Right lobe of liver (tissue), 6 donors: ENCODE results near the gene DCAKD. TPM values are rescaled to one million over a fixed set of nuclear protein-coding genes. Genes with fewer than 3 reads are reported as not detected.

ENCODE experiments used
- ATAC-seq, 4 donors: fragments of 200-7000 bp; cut with Tn5 transposase; one replicate each; pipeline ENCODE4 v1.9.1; 2020; ENCODE audit warnings: mild to moderate bottlenecking in 4 of 4, moderate library complexity in 4 of 4
- DNase-seq, 3 donors: peaks; one replicate each; pipeline ENCODE4 v3.0.0-alpha.2; 2020
- H3K27ac ChIP-seq, 3 donors: fragments of 200-600 bp; one replicate each; pipeline ENCODE4 v1.8.0; 2022
- H3K27me3 ChIP-seq, 2 donors: fragments of 200-600 bp; one replicate each; pipeline ENCODE4 v1.8.0; 2022
- H3K36me3 ChIP-seq, 4 donors: fragments of 200-600 bp; sonication (generic) in 1 of 4; one replicate each; pipeline versions ENCODE4 v1.5.1 to v1.8.0; 2017 to 2022; ENCODE audit warnings: control low read depth in 1 of 4
- H3K4me1 ChIP-seq, 4 donors: fragments of 200-600 bp; sonication (generic) in 1 of 4; one replicate each; pipeline versions ENCODE4 v1.5.1 to v1.8.0; 2017 to 2022; ENCODE audit warnings: control low read depth in 1 of 4
- H3K4me3 ChIP-seq, 3 donors: fragments of 200-600 bp; one replicate each; pipeline ENCODE4 v1.8.0; 2022
- H3K9me3 ChIP-seq, 4 donors: fragments of 200-600 bp; sonication (generic) in 1 of 4; one replicate each; pipeline versions ENCODE4 v1.5.1 to v1.8.0; 2017 to 2022; ENCODE audit warnings: control low read depth in 1 of 4
- POLR2A ChIP-seq: fragments of 450-650 bp; IDR thresholded peaks from one replicate; pipeline ENCODE4 v1.6.1; 2017; ENCODE audit warnings: antibody characterized with exemption, mild to moderate bottlenecking
- WGBS: methylation state at CpG from one replicate; pipeline ENCODE4 v1.1.6; 2018; ENCODE audit warnings: low coverage, low lambda C conversion rate; ENCODE audit not compliant: insufficient coverage; ENCODE audit errors: missing lambda C conversion rate; 5-methylcytosine and 5-hydroxymethylcytosine counted together
- intact Hi-C, 2 donors: fragments of 100-400 bp; cut with DNase I; formaldehyde crosslinking; loops; one replicate each; pipeline versions ENCODE4 v1.11.2 to v1.14.1; 2022
- total RNA-seq, 6 experiments: library from RNA; depleted of rRNA in 2 of 6; stranded (reverse); fragments of >200 nt in 2 of 6; fragmentation: NEBNext Ultra II Directional in 3 of 6; extraction: Animal tissue kit (Norgen Biotek cat#: 25700) in 3 of 6; gene quantifications; one replicate each; pipeline versions ENCODE4 v1.1.0 to v1.2.4, GENCODE V29; 2016 to 2023
- TF ChIP-seq, protein P1 (sequence below), 4 donors: fragments of 200-600 bp in 3 of 4; fragments of 450-650 bp in 1 of 4; IDR thresholded peaks; one replicate each; pipeline versions ENCODE4 v1.5.1 to v1.8.0; 2016 to 2022; ENCODE audit warnings: antibody characterized with exemption in 4 of 4, mild to moderate bottlenecking in 2 of 4
- donor health status: DM: no; HTN: yes; CAD: no.
- donor health status: DM: no; HTN: no; CAD: no.
- donor health status: DM: no; HTN: no; CAD: no.
- donor health status: DM: no; HTN: yes; CAD: no.
- donor health status: DM: no; HTN: yes; CAD: no.

The DCAKD gene
- total RNA-seq, 6 experiments from 2014 or later: 13.2 to 20.6 (median 16.6) TPM

DNA sequence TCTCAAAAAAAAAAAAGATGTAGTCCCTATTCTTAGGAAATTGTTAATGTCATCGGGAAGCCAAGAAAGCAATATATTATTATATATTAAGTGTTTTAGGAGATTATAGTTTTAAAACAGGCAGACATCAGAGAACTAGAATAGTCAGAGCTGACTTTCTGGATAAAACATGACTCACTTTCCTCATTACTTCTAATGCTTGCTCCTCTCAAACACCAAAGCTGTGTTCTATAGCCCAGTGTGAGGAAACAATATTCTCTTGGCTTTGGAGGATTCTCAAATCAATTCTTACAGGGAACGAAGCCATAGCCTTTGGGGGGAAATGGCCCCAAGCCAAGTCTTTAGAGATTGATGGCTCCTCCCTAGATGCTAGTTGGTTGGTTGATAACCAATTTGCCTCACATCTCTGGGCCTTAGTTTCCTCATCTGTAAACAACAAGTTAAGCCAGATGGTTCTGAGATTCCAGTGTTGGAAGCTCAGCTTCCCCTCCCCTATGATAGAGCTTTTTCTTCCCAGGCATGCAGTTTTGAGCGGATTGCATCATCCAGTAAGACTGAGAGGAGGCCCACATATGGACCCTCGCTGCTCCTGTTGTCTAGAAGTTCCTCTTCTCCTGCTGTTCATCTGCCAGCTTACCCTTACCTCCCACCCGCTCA lies 22.1 kb upstream of the DCAKD start:
- DNase-seq: no peak
- H3K27me3 ChIP-seq: no peaks in the 10 kb centered on the region
- intact Hi-C loops: no loop called here
- TF ChIP-seq POLR2A: no peak
- TF ChIP-seq, protein P1, sequence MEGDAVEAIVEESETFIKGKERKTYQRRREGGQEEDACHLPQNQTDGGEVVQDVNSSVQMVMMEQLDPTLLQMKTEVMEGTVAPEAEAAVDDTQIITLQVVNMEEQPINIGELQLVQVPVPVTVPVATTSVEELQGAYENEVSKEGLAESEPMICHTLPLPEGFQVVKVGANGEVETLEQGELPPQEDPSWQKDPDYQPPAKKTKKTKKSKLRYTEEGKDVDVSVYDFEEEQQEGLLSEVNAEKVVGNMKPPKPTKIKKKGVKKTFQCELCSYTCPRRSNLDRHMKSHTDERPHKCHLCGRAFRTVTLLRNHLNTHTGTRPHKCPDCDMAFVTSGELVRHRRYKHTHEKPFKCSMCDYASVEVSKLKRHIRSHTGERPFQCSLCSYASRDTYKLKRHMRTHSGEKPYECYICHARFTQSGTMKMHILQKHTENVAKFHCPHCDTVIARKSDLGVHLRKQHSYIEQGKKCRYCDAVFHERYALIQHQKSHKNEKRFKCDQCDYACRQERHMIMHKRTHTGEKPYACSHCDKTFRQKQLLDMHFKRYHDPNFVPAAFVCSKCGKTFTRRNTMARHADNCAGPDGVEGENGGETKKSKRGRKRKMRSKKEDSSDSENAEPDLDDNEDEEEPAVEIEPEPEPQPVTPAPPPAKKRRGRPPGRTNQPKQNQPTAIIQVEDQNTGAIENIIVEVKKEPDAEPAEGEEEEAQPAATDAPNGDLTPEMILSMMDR (IDR thresholded peaks at IDR 0.05): no peak
- H3K4me3 ChIP-seq: no peak overlapping the region
- no peak overlapping the region for H3K27ac ChIP-seq
- WGBS: 58% methylated on average over 5 of the region's 5 CpGs
- H3K36me3 ChIP-seq: peaks cover 0 to 9% (median 0%) of the 10 kb centered on the region in 4 donors
- ATAC-seq: peak in 2 of 4 donors; percentile 19 to 20
- H3K4me1 ChIP-seq: peaks cover 0 to 33% (median 8%) of the 10 kb centered on the region in 4 donors
- no peaks in the 10 kb centered on the region for H3K9me3 ChIP-seq

DNA sequence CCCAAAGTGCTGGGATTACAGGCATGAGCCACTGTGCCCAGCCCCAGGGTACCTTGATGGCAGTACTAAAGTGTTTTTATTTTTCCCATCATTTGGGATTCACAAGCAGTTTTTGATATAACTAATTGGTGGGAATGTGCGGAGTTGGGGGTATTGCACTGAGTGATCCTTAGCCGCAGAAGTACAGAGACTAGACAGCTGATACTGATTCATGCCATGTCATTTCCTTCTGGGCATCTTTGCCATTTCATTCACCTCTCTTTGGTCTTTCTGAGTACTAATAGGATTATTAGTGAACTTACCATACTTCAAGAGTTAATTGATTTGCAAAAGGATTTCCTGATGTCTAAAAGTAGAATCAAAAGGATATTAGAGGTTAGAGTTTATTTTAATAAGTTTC lies 19.4 kb upstream of the DCAKD start:
- intact Hi-C loops: no loop called here
- Histone ChIP-seq H3K4me1 (peaks cover 0 to 21% (median 4%) of the 10 kb centered on the region in 4 donors), H3K27me3 (no peaks in the 10 kb centered on the region), H3K36me3 (peaks cover 0 to 9% (median 2%) of the 10 kb centered on the region in 4 donors), H3K27ac (no peak overlapping the region), H3K9me3 (no peaks in the 10 kb centered on the region), H3K4me3 (no peak overlapping the region)
- TF ChIP-seq, protein P1 (IDR thresholded peaks at IDR 0.05): no peak
- no peak for TF ChIP-seq POLR2A
- 67% methylated on average over 2 of the region's 2 CpGs for WGBS
- ATAC-seq (no peak), DNase-seq (no peak)

DNA sequence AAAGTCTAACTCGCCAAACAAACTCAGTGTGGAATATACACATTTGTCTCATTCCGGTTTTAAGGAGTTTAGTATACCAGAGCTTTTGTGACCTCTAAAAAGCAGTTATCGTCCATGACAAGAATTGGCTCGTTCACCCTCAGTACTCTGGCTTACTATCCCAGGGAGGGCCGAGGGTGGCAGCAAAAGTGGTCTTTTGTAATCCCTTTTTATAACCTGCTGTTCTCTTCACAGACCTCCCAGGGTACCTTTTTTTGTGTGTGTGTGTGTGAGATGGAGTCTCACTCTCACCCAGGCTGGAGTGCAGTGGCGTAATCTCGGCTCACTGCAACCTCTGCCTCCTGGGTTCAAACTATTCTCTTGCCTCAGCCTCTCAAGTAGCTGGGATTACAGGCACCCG lies 18.6 kb upstream of the DCAKD start:
- no peak for DNase-seq
- no peak for ATAC-seq
- Histone ChIP-seq H3K4me3 (no peak overlapping the region), H3K9me3 (no peaks in the 10 kb centered on the region), H3K27ac (no peak overlapping the region), H3K27me3 (no peaks in the 10 kb centered on the region), H3K4me1 (peaks cover 0 to 21% (median 4%) of the 10 kb centered on the region in 4 donors), H3K36me3 (peaks cover 0 to 9% (median 2%) of the 10 kb centered on the region in 4 donors)
- intact Hi-C loops: no loop called here
- WGBS: 41% methylated on average over 3 of the region's 8 CpGs
- TF ChIP-seq, protein P1 (IDR thresholded peaks at IDR 0.05): no peak
- TF ChIP-seq POLR2A: no peak

DNA sequence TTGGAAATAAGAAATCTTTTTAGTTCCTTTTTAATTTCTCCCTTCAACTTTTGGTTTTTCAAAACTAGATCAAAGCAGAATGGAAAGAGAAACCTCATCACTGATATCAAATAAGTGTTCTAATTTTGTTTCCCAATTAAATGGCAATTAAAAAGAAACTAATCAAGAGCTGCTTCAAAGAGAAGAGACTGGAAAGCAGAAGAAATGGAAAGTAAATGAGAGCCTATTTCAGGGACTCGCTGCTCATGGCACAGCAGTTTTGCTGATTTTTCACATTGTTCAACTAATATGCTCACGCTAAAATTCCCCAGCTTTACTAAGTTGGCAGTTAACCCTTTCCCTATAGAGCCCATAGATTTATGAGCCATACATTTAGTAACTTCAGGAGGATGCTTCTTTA lies 16.2 kb upstream of the DCAKD start:
- DNase-seq (no peak), ATAC-seq (no peak)
- peaks cover 0 to 9% (median 2%) of the 10 kb centered on the region in 4 donors for H3K36me3 ChIP-seq
- no peak for TF ChIP-seq POLR2A
- TF ChIP-seq, protein P1 (IDR thresholded peaks at IDR 0.05): no peak
- H3K4me3 ChIP-seq: no peak overlapping the region
- H3K9me3 ChIP-seq: no peaks in the 10 kb centered on the region
- WGBS: 78% methylated on average over 2 of the region's 2 CpGs
- intact Hi-C loops: no loop called here
- no peak overlapping the region for H3K27ac ChIP-seq
- no peaks in the 10 kb centered on the region for H3K27me3 ChIP-seq
- H3K4me1 ChIP-seq: peaks cover 0 to 17% (median 6%) of the 10 kb centered on the region in 4 donors
